OCI-LY7 (cell line): ENCODE results near the gene LZTR1. TPM values are rescaled to one million over a fixed set of nuclear protein-coding genes. Genes with fewer than 3 reads are reported as not detected.

Experiments used
- BruUV-seq: library from RNA; stranded (reverse); fragments of 400-500 nt; replicated peaks from 2 replicates; lab custom pipeline; 2021; lab: Mats Ljungman, UMichigan
- CTCF ChIA-PET: fragments of 300-600 bp; sonication (Branson Sonifier 250); formaldehyde crosslinking; loops from one replicate; lab custom pipeline; 2022; ENCODE audit warnings: antibody characterized with exemption; ENCODE audit not compliant: unreplicated experiment; lab: Charles Lee
- POLR2A ChIA-PET: fragments of 300-600 bp; sonication (Branson Sonifier 250); formaldehyde crosslinking; loops from one replicate; lab custom pipeline; 2022; ENCODE audit warnings: antibody characterized with exemption; lab: Charles Lee
- DNase-seq: peaks from one replicate; pipeline ENCODE4 v3.0.0-alpha.2; 2015; ENCODE audit warnings: low spot score
- H2AFZ ChIP-seq: fragments of 200-600 bp; sonication (generic), shearing (Covaris generic); 2 replicates; pipeline ENCODE4 v1.6.1; 2014; ENCODE audit warnings: mild to moderate bottlenecking, antibody characterized with exemption, low read length, moderate library complexity
- H3K27ac ChIP-seq: fragments of 200-600 bp; sonication (generic); 2 replicates; pipeline ENCODE4 v1.5.1; 2014; ENCODE audit warnings: mixed run types, low read depth, mild to moderate bottlenecking, moderate library complexity, low read length, inconsistent platforms; ENCODE audit not compliant: poor library complexity, severe bottlenecking
- H3K36me3 ChIP-seq: fragments of 200-600 bp; sonication (generic); 2 replicates; pipeline ENCODE4 v1.6.1; 2014; ENCODE audit warnings: mild to moderate bottlenecking, antibody characterized with exemption, low read length, moderate library complexity, mixed read lengths; ENCODE audit not compliant: insufficient read depth
- H3K4me1 ChIP-seq: fragments of 200-600 bp; sonication (generic); 2 replicates; pipeline ENCODE4 v1.5.1; 2014; ENCODE audit warnings: mild to moderate bottlenecking, low read length; ENCODE audit not compliant: insufficient read depth, poor library complexity, severe bottlenecking
- H3K4me2 ChIP-seq: fragments of 200-600 bp; sonication (generic); 2 replicates; pipeline ENCODE4 v1.6.1; 2014; ENCODE audit warnings: mild to moderate bottlenecking, low read length
- H3K4me3 ChIP-seq: fragments of 200-600 bp; sonication (generic); 2 replicates; pipeline ENCODE4 v1.5.1; 2014; ENCODE audit warnings: mild to moderate bottlenecking, low read depth, low read length; ENCODE audit not compliant: poor library complexity, severe bottlenecking
- H3K79me2 ChIP-seq: fragments of 200-600 bp; sonication (generic); 2 replicates; pipeline ENCODE4 v1.6.1; 2016; ENCODE audit warnings: low read depth, mild to moderate bottlenecking, low read length, moderate library complexity, mixed read lengths; ENCODE audit not compliant: insufficient read depth
- H3K9me2 ChIP-seq: fragments of 200-600 bp; sonication (generic); 2 replicates; pipeline ENCODE4 v1.6.1; 2016; ENCODE audit warnings: mild to moderate bottlenecking, low read length, mixed read lengths; ENCODE audit not compliant: insufficient read depth
- H3K9me3 ChIP-seq: fragments of 200-600 bp; sonication (generic); 2 replicates; pipeline ENCODE4 v1.6.1; 2014; ENCODE audit warnings: mild to moderate bottlenecking, mixed run types, low read length, mixed read lengths
- H4K20me1 ChIP-seq: fragments of 200-600 bp; sonication (generic); 2 replicates; pipeline ENCODE4 v1.6.1; 2014; ENCODE audit warnings: mild to moderate bottlenecking, antibody characterized with exemption, low read length, moderate library complexity, mixed read lengths; ENCODE audit not compliant: insufficient read depth
- CTCF ChIP-seq: fragments of 200-600 bp; sonication (generic); conservative IDR thresholded peaks from 2 replicates; pipeline ENCODE4 v1.5.1; 2014; ENCODE audit warnings: mild to moderate bottlenecking, antibody characterized with exemption, low read length, moderate library complexity, mixed read lengths
- EZH2phosphoT487 ChIP-seq: fragments of 200-600 bp; sonication (generic); IDR thresholded peaks from 2 replicates; pipeline ENCODE4 v1.6.1; 2018; ENCODE audit warnings: low read depth, borderline replicate concordance, mild to moderate bottlenecking, mixed run types, antibody characterized with exemption, low read length, moderate library complexity, mixed read lengths
- intact Hi-C: fragments of 100-400 bp; cut with micrococcal nuclease; formaldehyde crosslinking; loops from one replicate; pipeline ENCODE4 v1.10.0; 2022; ENCODE audit not compliant: unreplicated experiment
- total RNA-seq, 2 experiments: library from RNA; depleted of rRNA in 1 of 2; stranded (reverse); fragments of >200 nt in 1 of 2; shearing (Covaris generic) in 1 of 2; gene quantifications; 2 replicates each; pipeline ENCODE4 v1.2.3, GENCODE V29; 2014 to 2022

The LZTR1 gene
- total RNA-seq, 2 experiments from 2014 or later: 46.8 to 61.8 TPM

- H3K36me3 ChIP-seq: peaks cover 41% of the 10 kb centered on the region
- no peak for TF ChIP-seq EZH2phosphoT487
- TF ChIP-seq CTCF: peak; percentile 39; the same call in 1 of the 2 replicates
- DNase-seq: no peak
- no peaks in the 10 kb centered on the region for H3K9me2 ChIP-seq
- no TSS peak for BruUV-seq
- peak overlapping the region; percentile 100 for H3K4me2 ChIP-seq
- CTCF ChIA-PET: no interaction called here
- intact Hi-C loops: loop anchor here (10.0 kb wide), 1 partner anchor 146 kb away; the partner anchor contains the start of genes PI4KA and SNAP29
- peaks cover 36% of the 10 kb centered on the region for H3K4me1 ChIP-seq
- no peaks in the 10 kb centered on the region for H3K9me3 ChIP-seq
- H2AFZ ChIP-seq: no peak overlapping the region
- peak overlapping the region; percentile 96 for H3K27ac ChIP-seq
- POLR2A ChIA-PET: no interaction called here
- peak overlapping the region; percentile 83 for H3K4me3 ChIP-seq
- no peaks in the 10 kb centered on the region for H4K20me1 ChIP-seq
- H3K79me2 ChIP-seq: peaks cover 30% of the 10 kb centered on the region
Measured at GRCh38 chr22:21000207-21000986, 18.3 kb downstream of the LZTR1 start.

DNA sequence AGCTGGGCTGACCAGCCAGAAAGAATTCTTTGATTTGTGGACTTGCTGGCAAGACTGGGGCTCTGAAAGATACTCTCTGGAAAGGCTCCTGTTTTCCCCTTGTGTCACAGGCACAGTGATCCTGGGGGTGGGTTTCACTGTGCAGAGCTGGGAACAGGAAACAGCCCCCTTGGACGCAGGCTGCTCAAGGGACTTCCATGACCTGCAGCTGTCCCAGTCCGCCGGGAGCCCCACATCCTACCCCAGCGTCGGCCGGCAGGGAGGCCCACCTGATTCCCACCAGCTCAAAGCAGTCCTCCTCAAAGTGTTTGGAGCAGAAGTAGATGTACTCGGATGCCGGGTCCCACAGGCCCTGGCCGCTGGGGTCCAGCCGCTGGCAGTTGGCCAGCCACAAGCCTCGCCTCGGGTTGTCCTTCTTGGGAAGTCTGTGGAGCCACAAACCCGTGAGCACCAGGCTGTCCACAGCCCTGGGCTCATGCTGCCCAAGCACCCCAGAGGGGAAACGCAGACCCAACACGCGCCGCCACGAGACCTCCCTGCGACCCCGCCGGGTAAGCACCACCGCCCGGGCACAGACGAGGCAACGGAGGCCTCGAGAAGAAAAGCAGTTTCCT, 19.0 kb downstream of the LZTR1 start:
- H3K9me2 ChIP-seq: no peaks in the 10 kb centered on the region
- H3K9me3 ChIP-seq: no peaks in the 10 kb centered on the region
- peak overlapping the region; percentile 15; the same call in 1 of the 2 replicates for H2AFZ ChIP-seq
- BruUV-seq: no TSS peak
- H3K79me2 ChIP-seq: peaks cover 30% of the 10 kb centered on the region
- DNase-seq: no peak
- intact Hi-C loops: loop anchor here (10.0 kb wide), 1 partner anchor 146 kb away; the partner anchor contains the start of genes PI4KA and SNAP29
- H3K4me1 ChIP-seq: peaks cover 36% of the 10 kb centered on the region
- peak overlapping the region; percentile 96 for H3K27ac ChIP-seq
- CTCF ChIA-PET: no interaction called here
- TF ChIP-seq CTCF (no peak; the same call in 1 of the 2 replicates), EZH2phosphoT487 (no peak)
- H3K4me3 ChIP-seq: peak overlapping the region; percentile 83
- peaks cover 41% of the 10 kb centered on the region for H3K36me3 ChIP-seq
- peak overlapping the region; percentile 100 for H3K4me2 ChIP-seq
- POLR2A ChIA-PET: no interaction called here
- no peaks in the 10 kb centered on the region for H4K20me1 ChIP-seq
